Right atrium auricular region (tissue), 2 donors: ENCODE data around the gene GRIK4. TPM values are rescaled to one million over a fixed set of nuclear protein-coding genes. Genes with fewer than 3 reads are reported as not detected.

Experiments used
- DNase-seq: peaks from one replicate; pipeline ENCODE4 v3.0.0-alpha.2; 2019; ENCODE audit warnings: low spot score
- H3K27ac ChIP-seq, 2 donors: fragments of 200-600 bp; sonication (generic); 1 replicate in 1 of 2; 2 replicates in 1 of 2; pipeline ENCODE4 v1.5.1; 2016 to 2019
- H3K27me3 ChIP-seq, 2 donors: fragments of 200-600 bp; sonication (generic); one replicate each; pipeline versions ENCODE4 v1.5.1 to v1.6.0; 2017 to 2019
- H3K36me3 ChIP-seq: fragments of 200-600 bp; sonication (generic); one replicate; pipeline ENCODE4 v1.5.1; 2016
- H3K4me1 ChIP-seq, 2 donors: fragments of 200-600 bp; sonication (generic); one replicate each; pipeline versions ENCODE4 v1.5.1 to v1.6.0; 2017 to 2019
- H3K4me3 ChIP-seq, 2 donors: fragments of 200-600 bp; sonication (generic); 1 replicate in 1 of 2; 2 replicates in 1 of 2; pipeline ENCODE4 v1.5.1; 2017 to 2019; ENCODE audit warnings: mild to moderate bottlenecking in 1 of 2, moderate library complexity in 1 of 2
- H3K9me3 ChIP-seq, 2 donors: fragments of 200-600 bp; sonication (generic); one replicate each; pipeline ENCODE4 v1.5.1; 2019
- total RNA-seq, 2 donors: library from RNA; depleted of rRNA; stranded (reverse); fragments of >200 nt; gene quantifications; one replicate each; pipeline ENCODE4 v1.1.0, GENCODE V29; 2016
- TF ChIP-seq, protein P1 (sequence below), 2 donors: fragments of 200-600 bp; sonication (generic); IDR thresholded peaks; one replicate each; pipeline ENCODE4 v1.5.1; 2019; ENCODE audit warnings: antibody characterized with exemption in 2 of 2

The GRIK4 gene
- total RNA-seq, 2 donors from 2014 or later, result 0.04 to 0.30 TPM

DNA sequence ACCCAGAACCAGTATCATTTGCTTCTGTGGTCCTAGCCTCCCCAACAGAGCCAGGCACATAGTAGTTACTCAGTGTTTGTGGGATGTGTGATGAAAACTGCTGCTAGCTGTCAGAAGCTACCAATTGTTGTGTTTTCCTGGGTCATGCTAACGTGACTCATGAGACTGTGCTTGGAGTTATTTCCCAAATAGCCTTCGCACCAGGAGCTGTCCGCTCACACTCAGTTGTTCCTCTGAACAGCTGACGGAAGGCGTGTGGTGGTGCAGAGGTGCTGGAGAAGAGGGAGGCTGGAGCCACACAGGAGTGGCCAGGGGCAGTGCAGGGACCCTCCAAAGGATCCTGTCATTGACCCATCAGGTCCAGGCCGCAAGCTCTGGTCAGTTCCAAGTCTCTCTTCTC is 458.4 kb downstream of the GRIK4 start:
- TF ChIP-seq, protein P1, sequence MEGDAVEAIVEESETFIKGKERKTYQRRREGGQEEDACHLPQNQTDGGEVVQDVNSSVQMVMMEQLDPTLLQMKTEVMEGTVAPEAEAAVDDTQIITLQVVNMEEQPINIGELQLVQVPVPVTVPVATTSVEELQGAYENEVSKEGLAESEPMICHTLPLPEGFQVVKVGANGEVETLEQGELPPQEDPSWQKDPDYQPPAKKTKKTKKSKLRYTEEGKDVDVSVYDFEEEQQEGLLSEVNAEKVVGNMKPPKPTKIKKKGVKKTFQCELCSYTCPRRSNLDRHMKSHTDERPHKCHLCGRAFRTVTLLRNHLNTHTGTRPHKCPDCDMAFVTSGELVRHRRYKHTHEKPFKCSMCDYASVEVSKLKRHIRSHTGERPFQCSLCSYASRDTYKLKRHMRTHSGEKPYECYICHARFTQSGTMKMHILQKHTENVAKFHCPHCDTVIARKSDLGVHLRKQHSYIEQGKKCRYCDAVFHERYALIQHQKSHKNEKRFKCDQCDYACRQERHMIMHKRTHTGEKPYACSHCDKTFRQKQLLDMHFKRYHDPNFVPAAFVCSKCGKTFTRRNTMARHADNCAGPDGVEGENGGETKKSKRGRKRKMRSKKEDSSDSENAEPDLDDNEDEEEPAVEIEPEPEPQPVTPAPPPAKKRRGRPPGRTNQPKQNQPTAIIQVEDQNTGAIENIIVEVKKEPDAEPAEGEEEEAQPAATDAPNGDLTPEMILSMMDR (IDR thresholded peaks at IDR 0.05), result no peak
- Histone ChIP-seq H3K36me3 (no peaks in the 10 kb centered on the region), H3K4me3 (no peak overlapping the region), H3K4me1 (no peaks in the 10 kb centered on the region), H3K9me3 (no peaks in the 10 kb centered on the region), H3K27me3 (no peaks in the 10 kb centered on the region), H3K27ac (no peak overlapping the region)
- DNase-seq, result no peak

DNA sequence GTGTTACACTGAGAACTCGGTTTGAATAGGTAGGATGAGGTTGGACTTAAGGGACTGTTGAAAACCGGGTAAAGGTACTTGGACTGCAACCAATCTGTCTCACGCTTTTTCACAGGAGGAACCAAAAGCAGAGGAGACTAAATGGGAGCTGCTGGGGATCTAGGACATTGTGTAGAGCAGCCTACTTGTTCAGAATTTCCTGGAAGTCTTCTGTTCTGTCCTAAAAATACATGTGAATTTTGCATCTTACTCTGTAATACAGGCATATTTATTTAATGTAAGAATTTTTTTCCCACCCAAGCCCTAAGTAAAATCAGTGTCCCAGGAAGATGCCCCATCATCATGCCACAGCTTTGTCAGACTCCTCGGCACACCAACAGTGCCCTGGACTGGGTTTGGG is 460.3 kb downstream of the GRIK4 start:
- H3K4me1 ChIP-seq, result no peaks in the 10 kb centered on the region
- H3K9me3 ChIP-seq, result no peaks in the 10 kb centered on the region
- DNase-seq, result no peak
- TF ChIP-seq, protein P1 (IDR thresholded peaks at IDR 0.05), result no peak
- no peak overlapping the region for H3K4me3 ChIP-seq
- H3K27me3 ChIP-seq, result no peaks in the 10 kb centered on the region
- H3K36me3 ChIP-seq, result no peaks in the 10 kb centered on the region
- H3K27ac ChIP-seq, result no peak overlapping the region

DNA sequence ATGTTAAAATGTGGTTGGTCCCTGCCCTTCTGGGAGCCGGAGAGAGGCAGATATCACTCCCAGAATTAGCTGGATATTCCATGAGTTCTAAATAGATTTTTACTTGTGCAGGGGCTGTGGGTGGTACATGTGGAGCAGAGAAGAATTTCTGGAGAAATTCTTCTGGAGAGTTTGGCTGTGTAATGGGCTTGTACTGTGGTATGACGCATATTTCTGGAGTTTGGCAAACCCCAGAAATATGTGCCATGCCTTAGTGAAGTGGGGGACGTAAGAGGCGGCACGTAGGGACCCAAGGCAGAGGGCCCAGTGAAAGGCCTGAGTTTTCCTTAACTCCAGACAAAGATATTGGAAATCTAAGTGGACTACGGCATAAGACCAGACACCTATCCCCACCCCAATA is 461.1 kb downstream of the GRIK4 start:
- H3K36me3 ChIP-seq, result no peaks in the 10 kb centered on the region

DNA sequence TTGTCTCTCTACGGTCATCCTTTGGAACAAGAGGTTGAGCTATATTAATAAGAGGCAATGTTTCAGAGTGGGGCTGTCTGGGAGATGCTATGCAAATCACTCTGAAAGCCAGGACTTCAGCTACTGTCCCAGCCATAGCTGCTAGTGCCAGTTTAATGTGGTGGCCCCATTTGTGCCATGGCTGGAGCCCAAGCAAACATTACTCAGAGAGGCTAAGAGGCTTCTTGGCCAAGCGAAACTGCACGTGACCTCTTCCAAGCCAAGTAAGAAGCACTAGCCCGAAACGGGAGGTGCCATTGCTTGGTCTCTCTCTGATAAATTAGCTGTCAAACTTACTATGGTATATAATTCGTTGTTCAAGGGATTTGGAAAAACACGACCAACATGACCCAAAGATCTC is 462.0 kb downstream of the GRIK4 start:
- Histone ChIP-seq H3K4me1 (no peaks in the 10 kb centered on the region), H3K27ac (no peak overlapping the region), H3K9me3 (no peaks in the 10 kb centered on the region), H3K27me3 (no peaks in the 10 kb centered on the region), H3K4me3 (no peak overlapping the region), H3K36me3 (no peaks in the 10 kb centered on the region)
- no peak for DNase-seq
- TF ChIP-seq, protein P1 (IDR thresholded peaks at IDR 0.05), result no peak

More for the DNA sequence above, 461.1 kb downstream of the GRIK4 start:
- TF ChIP-seq, protein P1 (IDR thresholded peaks at IDR 0.05), result no peak
- Histone ChIP-seq H3K27me3 (no peaks in the 10 kb centered on the region), H3K4me1 (no peaks in the 10 kb centered on the region), H3K4me3 (no peak overlapping the region), H3K27ac (no peak overlapping the region), H3K9me3 (no peaks in the 10 kb centered on the region)
- no peak for DNase-seq

DNA sequence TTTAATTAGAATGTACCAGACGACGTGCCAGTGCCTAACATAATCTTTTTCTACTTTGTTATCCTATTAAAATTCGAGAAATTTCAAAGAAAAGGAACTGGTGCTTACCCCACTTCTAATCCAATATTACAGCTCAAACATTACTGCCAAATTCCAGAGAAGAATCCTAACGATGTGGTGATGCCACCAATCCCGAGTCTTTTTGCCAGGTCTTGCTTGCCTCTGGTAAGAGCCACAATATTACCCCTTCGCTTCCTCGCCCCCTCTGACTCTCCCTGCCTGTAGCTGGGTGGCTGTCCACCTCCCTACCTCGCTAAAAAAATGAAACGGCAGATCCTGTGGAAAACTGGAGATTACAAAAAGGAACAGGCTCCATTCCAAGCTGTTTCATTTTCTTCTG is 462.9 kb downstream of the GRIK4 start:
- no peak overlapping the region for H3K27ac ChIP-seq
- no peak for DNase-seq
- no peak overlapping the region for H3K4me3 ChIP-seq
- no peaks in the 10 kb centered on the region for H3K36me3 ChIP-seq
- H3K9me3 ChIP-seq, result no peaks in the 10 kb centered on the region
- TF ChIP-seq, protein P1 (IDR thresholded peaks at IDR 0.05), result no peak
- no peaks in the 10 kb centered on the region for H3K27me3 ChIP-seq
- no peaks in the 10 kb centered on the region for H3K4me1 ChIP-seq

DNA sequence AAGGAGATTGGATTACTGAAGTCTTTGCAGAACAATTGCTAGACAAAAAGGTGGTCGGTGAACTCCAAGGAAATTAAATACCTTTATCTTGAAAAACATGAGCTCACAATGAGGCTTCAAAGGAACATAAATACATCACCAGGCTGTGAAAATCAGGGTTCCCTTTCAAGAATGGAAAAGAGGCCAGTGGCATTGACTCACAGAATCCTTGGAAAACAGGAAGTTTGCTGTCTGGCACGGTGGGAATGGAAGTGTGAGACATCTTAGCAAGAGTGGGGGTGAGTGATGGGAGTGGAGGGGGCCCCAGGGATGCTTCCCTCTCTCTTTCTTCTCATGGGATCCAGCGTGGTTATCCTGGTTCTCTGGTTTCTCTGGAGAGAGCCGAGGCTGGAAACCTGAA is 463.4 kb downstream of the GRIK4 start:
- Histone ChIP-seq H3K36me3 (no peaks in the 10 kb centered on the region), H3K4me1 (no peaks in the 10 kb centered on the region), H3K27ac (no peak overlapping the region), H3K27me3 (no peaks in the 10 kb centered on the region), H3K4me3 (no peak overlapping the region), H3K9me3 (no peaks in the 10 kb centered on the region)
- no peak for DNase-seq
- TF ChIP-seq, protein P1 (IDR thresholded peaks at IDR 0.05), result no peak
